ENCODE results near the gene UBE2U. TPM values are rescaled to one million over a fixed set of nuclear protein-coding genes. Genes with fewer than 3 reads are reported as not detected.
"Not testable (repeated sequence)": the region's sequence is repeated elsewhere in the genome, so short reads cannot be mapped to it uniquely, and the experiment has no call there.

UBE2U gene
- total and polyA plus RNA-seq, 7 experiments from 2014 or later: not detected

- no peaks in the 10 kb centered on the region for H3K36me3 Mint-ChIP-seq
- H3K36me3 ChIP-seq (ENCODE audit: control insufficient read depth in 2 of 3, insufficient read depth in 3 of 3, low read length in 3 of 3): no peaks in the 10 kb centered on the region
- ATAC-seq (peak; percentile 16), DNase-seq (no peak)
- peaks cover 9 to 32% (median 16%) of the 10 kb centered on the region in 5 donors for H3K27me3 Mint-ChIP-seq
- intact Hi-C loops (cut with micrococcal nuclease): no loop called here
- no peak overlapping the region for H3K27ac Mint-ChIP-seq
- H3K9me3 ChIP-seq (ENCODE audit: control insufficient read depth in 2 of 3, low read length in 3 of 3): no peaks in the 10 kb centered on the region
- no peaks in the 10 kb centered on the region for H3K27me3 ChIP-seq (ENCODE audit: control insufficient read depth in 2 of 2, insufficient read depth in 2 of 2, low read length in 2 of 2)
- no peak overlapping the region for H3K27ac ChIP-seq (ENCODE audit: low read depth, low read length)
- no peak overlapping the region for H3K4me3 ChIP-seq (ENCODE audit: low read length)
- H3K4me3 Mint-ChIP-seq: no peak overlapping the region
- H3K4me1 ChIP-seq (ENCODE audit: control insufficient read depth in 2 of 2, insufficient read depth in 2 of 2, low read length in 2 of 2): no peaks in the 10 kb centered on the region
- ChIA-PET CTCF (no interaction called here), POLR2A (no interaction called here)
- H3K9me3 Mint-ChIP-seq: no peaks in the 10 kb centered on the region
- peaks cover 0 to 8% (median 0%) of the 10 kb centered on the region in 7 donors for H3K4me1 Mint-ChIP-seq
Measured at GRCh38 chr1:64223329-64224151, 20.1 kb downstream of the UBE2U start.

GRCh38 chr1:64224236-64224635 lies 20.8 kb downstream of the UBE2U start:
- H3K36me3 Mint-ChIP-seq, POLR2A ChIA-PET, CTCF ChIA-PET: not testable (repeated sequence)

GRCh38 chr1:64228167-64228957 lies 24.9 kb downstream of the UBE2U start:
- no peaks in the 10 kb centered on the region for H3K36me3 Mint-ChIP-seq
- CTCF ChIA-PET: interaction anchor here (0.5 to 0.6 kb wide), 2 partner anchors 118 to 449 kb away, joined by 3 to 4 read pairs; no protein-coding TSS in a partner anchor
- POLR2A ChIA-PET: no interaction called here

More at GRCh38 chr1:64224236-64224635, 20.8 kb downstream of the UBE2U start:
- H3K9me3 Mint-ChIP-seq; intact Hi-C loops (cut with micrococcal nuclease); H3K27ac ChIP-seq (ENCODE audit: low read depth, low read length); H3K36me3 ChIP-seq (ENCODE audit: control insufficient read depth in 2 of 3, insufficient read depth in 3 of 3, low read length in 3 of 3); H3K4me3 Mint-ChIP-seq; H3K4me3 ChIP-seq (ENCODE audit: low read length); H3K27me3 ChIP-seq (ENCODE audit: control insufficient read depth in 2 of 2, insufficient read depth in 2 of 2, low read length in 2 of 2); ATAC-seq; DNase-seq; H3K4me1 ChIP-seq (ENCODE audit: control insufficient read depth in 2 of 2, insufficient read depth in 2 of 2, low read length in 2 of 2); H3K27ac Mint-ChIP-seq; H3K9me3 ChIP-seq (ENCODE audit: control insufficient read depth in 2 of 3, low read length in 3 of 3); H3K4me1 Mint-ChIP-seq: not testable (repeated sequence)
- peaks cover 9 to 29% (median 13%) of the 10 kb centered on the region in 5 donors for H3K27me3 Mint-ChIP-seq

GRCh38 chr1:64229307-64229706 lies 25.9 kb downstream of the UBE2U start:
- Histone ChIP-seq H3K27me3 (ENCODE audit: control insufficient read depth in 2 of 2, insufficient read depth in 2 of 2, low read length in 2 of 2) (no peaks in the 10 kb centered on the region), H3K4me1 (ENCODE audit: control insufficient read depth in 2 of 2, insufficient read depth in 2 of 2, low read length in 2 of 2) (no peaks in the 10 kb centered on the region), H3K36me3 (ENCODE audit: control insufficient read depth in 2 of 3, insufficient read depth in 3 of 3, low read length in 3 of 3) (no peaks in the 10 kb centered on the region), H3K4me3 (ENCODE audit: low read length) (no peak overlapping the region), H3K9me3 (ENCODE audit: control insufficient read depth in 2 of 3, low read length in 3 of 3) (no peaks in the 10 kb centered on the region), H3K27ac (ENCODE audit: low read depth, low read length) (no peak overlapping the region)
- ChIA-PET CTCF (interaction anchor here (0.5 kb wide), 1 partner anchor 560 kb away, joined by 3 read pairs; no protein-coding TSS in a partner anchor), POLR2A (no interaction called here)
- H3K4me3 Mint-ChIP-seq: no peak overlapping the region
- ATAC-seq (no peak), DNase-seq (no peak)
- H3K9me3 Mint-ChIP-seq: peaks cover 0 to 1% (median 0%) of the 10 kb centered on the region in 11 donors
- no peaks in the 10 kb centered on the region for H3K36me3 Mint-ChIP-seq
- H3K27ac Mint-ChIP-seq: no peak overlapping the region
- no peaks in the 10 kb centered on the region for H3K4me1 Mint-ChIP-seq
- intact Hi-C loops (cut with micrococcal nuclease): no loop called here
- H3K27me3 Mint-ChIP-seq: peaks cover 22 to 35% (median 30%) of the 10 kb centered on the region in 5 donors

More at GRCh38 chr1:64228167-64228957, 24.9 kb downstream of the UBE2U start:
- ATAC-seq: no peak
- H3K27ac ChIP-seq (ENCODE audit: low read depth, low read length): no peak overlapping the region
- intact Hi-C loops (cut with micrococcal nuclease): no loop called here
- H3K27ac Mint-ChIP-seq: no peak overlapping the region
- H3K9me3 ChIP-seq (ENCODE audit: control insufficient read depth in 2 of 3, low read length in 3 of 3): no peaks in the 10 kb centered on the region
- H3K27me3 ChIP-seq (ENCODE audit: control insufficient read depth in 2 of 2, insufficient read depth in 2 of 2, low read length in 2 of 2): no peaks in the 10 kb centered on the region
- H3K36me3 ChIP-seq (ENCODE audit: control insufficient read depth in 2 of 3, insufficient read depth in 3 of 3, low read length in 3 of 3): no peaks in the 10 kb centered on the region
- H3K9me3 Mint-ChIP-seq: no peaks in the 10 kb centered on the region
- no peak overlapping the region for H3K4me3 ChIP-seq (ENCODE audit: low read length)
- H3K27me3 Mint-ChIP-seq: peaks cover 16 to 28% (median 23%) of the 10 kb centered on the region in 5 donors
- H3K4me3 Mint-ChIP-seq: no peak overlapping the region
- DNase-seq: no peak
- H3K4me1 Mint-ChIP-seq: peaks cover 0 to 6% (median 0%) of the 10 kb centered on the region in 7 donors
- H3K4me1 ChIP-seq (ENCODE audit: control insufficient read depth in 2 of 2, insufficient read depth in 2 of 2, low read length in 2 of 2): no peaks in the 10 kb centered on the region

- Histone ChIP-seq H3K27ac (ENCODE audit: low read depth, low read length) (no peak overlapping the region), H3K27me3 (ENCODE audit: control insufficient read depth in 2 of 2, insufficient read depth in 2 of 2, low read length in 2 of 2) (no peaks in the 10 kb centered on the region), H3K36me3 (ENCODE audit: control insufficient read depth in 2 of 3, insufficient read depth in 3 of 3, low read length in 3 of 3) (no peaks in the 10 kb centered on the region), H3K9me3 (ENCODE audit: control insufficient read depth in 2 of 3, low read length in 3 of 3) (no peaks in the 10 kb centered on the region), H3K4me3 (ENCODE audit: low read length) (no peak overlapping the region), H3K4me1 (ENCODE audit: control insufficient read depth in 2 of 2, insufficient read depth in 2 of 2, low read length in 2 of 2) (no peaks in the 10 kb centered on the region)
- intact Hi-C loops (cut with micrococcal nuclease): no loop called here
- no peaks in the 10 kb centered on the region for H3K36me3 Mint-ChIP-seq
- H3K4me3 Mint-ChIP-seq: no peak overlapping the region
- peaks cover 22 to 34% (median 31%) of the 10 kb centered on the region in 5 donors for H3K27me3 Mint-ChIP-seq
- H3K4me1 Mint-ChIP-seq: no peaks in the 10 kb centered on the region
- H3K27ac Mint-ChIP-seq: no peak overlapping the region
- peaks cover 0 to 1% (median 0%) of the 10 kb centered on the region in 11 donors for H3K9me3 Mint-ChIP-seq
- ATAC-seq (no peak), DNase-seq (no peak)
- POLR2A ChIA-PET: no interaction called here
- CTCF ChIA-PET: interaction anchor here (1.0 kb wide), 1 partner anchor 94 kb away, joined by 3 read pairs; no protein-coding TSS in a partner anchor
Measured at GRCh38 chr1:64231153-64231552, 27.7 kb downstream of the UBE2U start.

GRCh38 chr1:64231654-64232053 lies 28.2 kb downstream of the UBE2U start:
- no peak overlapping the region for H3K4me3 ChIP-seq (ENCODE audit: low read length)
- Mint-ChIP-seq H3K4me1 (no peaks in the 10 kb centered on the region), H3K9me3 (peaks cover 0 to 1% (median 0%) of the 10 kb centered on the region in 11 donors), H3K27me3 (peaks cover 22 to 34% (median 31%) of the 10 kb centered on the region in 5 donors), H3K36me3 (no peaks in the 10 kb centered on the region), H3K27ac (no peak overlapping the region), H3K4me3 (no peak overlapping the region)
- ChIA-PET CTCF (interaction anchor here (1.0 kb wide), 1 partner anchor 94 kb away, joined by 3 read pairs; no protein-coding TSS in a partner anchor), POLR2A (no interaction called here)
- DNase-seq (no peak), ATAC-seq (no peak)
- intact Hi-C loops (cut with micrococcal nuclease): no loop called here
- H3K4me1 ChIP-seq (ENCODE audit: control insufficient read depth in 2 of 2, insufficient read depth in 2 of 2, low read length in 2 of 2): no peaks in the 10 kb centered on the region
- H3K9me3 ChIP-seq (ENCODE audit: control insufficient read depth in 2 of 3, low read length in 3 of 3): no peaks in the 10 kb centered on the region
- no peaks in the 10 kb centered on the region for H3K27me3 ChIP-seq (ENCODE audit: control insufficient read depth in 2 of 2, insufficient read depth in 2 of 2, low read length in 2 of 2)
- H3K36me3 ChIP-seq (ENCODE audit: control insufficient read depth in 2 of 3, insufficient read depth in 3 of 3, low read length in 3 of 3): no peaks in the 10 kb centered on the region
- no peak overlapping the region for H3K27ac ChIP-seq (ENCODE audit: low read depth, low read length)

Measured in naive thymus-derived CD4-positive, alpha-beta T cell (primary cell).